Measurements from ENCODE around the gene ZDHHC7.

- TF ChIP-seq POLR2A (IDR thresholded peaks at IDR 0.05) (no peak), CTCF (IDR thresholded peaks at IDR 0.05) (no peak)
Observed at GRCh38 chr16:85017633-85018032, 6.3 kb upstream of the ZDHHC7 start.

Data from thyroid gland (tissue), 4 donors.